Naive thymus-derived CD4-positive, alpha-beta T cell (primary cell): Measurements from ENCODE around the gene TEAD4. TPM values are rescaled to one million over a fixed set of nuclear protein-coding genes. Genes with fewer than 3 reads are reported as not detected.

ENCODE experiments used
- ATAC-seq: fragments of 150-1000 bp; cut with Tn5 transposase; 2 replicates; pipeline ENCODE4 v1.10.0; 2021; ENCODE audit warnings: mild to moderate bottlenecking, moderate library complexity
- CTCF ChIA-PET: fragments of 350-600 bp; sonication (Branson Sonifier 250); formaldehyde crosslinking; loops from one replicate; lab custom pipeline; 2021; ENCODE audit warnings: antibody characterized with exemption; lab: Charles Lee
- POLR2A ChIA-PET: fragments of 350-600 bp; sonication (Branson Sonifier 250); formaldehyde crosslinking; loops from one replicate; lab custom pipeline; 2021; ENCODE audit warnings: antibody characterized with exemption, inconsistent platforms; lab: Charles Lee
- DNase-seq, 9 donors: peaks; one replicate each; pipeline versions ENCODE4 v3.0.0 to v3.0.0-alpha.2; 2020 to 2022; ENCODE audit warnings: mixed read lengths in 1 of 9
- H3K27ac ChIP-seq: one replicate; pipeline ENCODE4 v1.7.0; 2013; ENCODE audit warnings: mild to moderate bottlenecking, low read depth, low read length, moderate library complexity
- H3K27me3 ChIP-seq, 2 donors: one replicate each; pipeline ENCODE4 v1.7.0; 2013; ENCODE audit warnings: low read length in 2 of 2, mild to moderate bottlenecking in 2 of 2, moderate library complexity in 2 of 2; ENCODE audit not compliant: control insufficient read depth in 2 of 2, insufficient read depth in 2 of 2
- H3K36me3 ChIP-seq, 3 experiments: 1 replicate in 2 of 3; 2 replicates in 1 of 3; pipeline ENCODE4 v1.7.0; 2013; ENCODE audit warnings: low read length in 3 of 3, mild to moderate bottlenecking in 3 of 3, moderate library complexity in 1 of 3; ENCODE audit not compliant: insufficient read depth in 3 of 3, control insufficient read depth in 2 of 3
- H3K4me1 ChIP-seq, 2 donors: one replicate each; pipeline ENCODE4 v1.7.0; 2013; ENCODE audit warnings: low read length in 2 of 2, mild to moderate bottlenecking in 2 of 2, moderate library complexity in 1 of 2; ENCODE audit not compliant: control insufficient read depth in 2 of 2, insufficient read depth in 2 of 2
- H3K4me3 ChIP-seq: 2 replicates; pipeline ENCODE4 v1.7.0; 2013; ENCODE audit warnings: mild to moderate bottlenecking, low read length
- H3K9me3 ChIP-seq, 3 experiments: 1 replicate in 2 of 3; 2 replicates in 1 of 3; pipeline ENCODE4 v1.7.0; 2013; ENCODE audit warnings: low read length in 3 of 3; ENCODE audit not compliant: control insufficient read depth in 2 of 3
- H3K27ac Mint-ChIP-seq, 9 donors: one replicate each; pipeline ENCODE4 v1.8.0; 2020 to 2022; ENCODE audit warnings: mixed read lengths in 9 of 9, mild to moderate bottlenecking in 8 of 9, moderate library complexity in 5 of 9, inconsistent platforms in 2 of 9
- H3K27me3 Mint-ChIP-seq, 5 donors: one replicate each; pipeline ENCODE4 v1.8.0; 2021 to 2022; ENCODE audit warnings: mixed read lengths in 5 of 5, mild to moderate bottlenecking in 1 of 5
- H3K36me3 Mint-ChIP-seq, 5 donors: one replicate each; pipeline ENCODE4 v1.8.0; 2020 to 2022; ENCODE audit warnings: mixed read lengths in 5 of 5, mild to moderate bottlenecking in 3 of 5, inconsistent platforms in 1 of 5
- H3K4me1 Mint-ChIP-seq, 7 donors: one replicate each; pipeline ENCODE4 v1.8.0; 2020 to 2022; ENCODE audit warnings: mixed read lengths in 7 of 7, mild to moderate bottlenecking in 3 of 7, inconsistent platforms in 1 of 7
- H3K4me3 Mint-ChIP-seq, 10 donors: one replicate each; pipeline ENCODE4 v1.8.0; 2020 to 2022; ENCODE audit warnings: mild to moderate bottlenecking in 10 of 10, mixed read lengths in 10 of 10, moderate library complexity in 6 of 10, inconsistent platforms in 2 of 10
- H3K9me3 Mint-ChIP-seq, 11 donors: one replicate each; pipeline ENCODE4 v1.8.0; 2020 to 2022; ENCODE audit warnings: mixed read lengths in 11 of 11, mild to moderate bottlenecking in 4 of 11, inconsistent platforms in 1 of 11, moderate library complexity in 1 of 11
- intact Hi-C, 2 donors: fragments of 100-400 bp; cut with micrococcal nuclease; formaldehyde crosslinking; loops; one replicate each; pipeline ENCODE4 v1.15.1; 2023
- polyA plus RNA-seq, 2 donors: library from polyadenylated mRNA; unstranded; fragments of 300-500 nt; fragmentation: Illumina TruSeq; gene quantifications; one replicate each; pipeline ENCODE4 v1.2.3, GENCODE V29; 2021
- total RNA-seq, 6 experiments: library from RNA in 5 of 6; stranded (reverse) in 5 of 6; gene quantifications; 1 replicate in 5 of 6; 2 replicates in 1 of 6; pipeline ENCODE4 v1.2.3 and lab custom pipeline; 2021 to 2026

Gene TEAD4
- total and polyA plus RNA-seq, 7 experiments from 2014 or later = 1.8 TPM; not detected in 6

GRCh38 chr12:3018284-3019004, 59.2 kb downstream of the TEAD4 start:
- H3K4me1 Mint-ChIP-seq = peaks cover 0 to 4% (median 0%) of the 10 kb centered on the region in 7 donors
- no peaks in the 10 kb centered on the region for H3K36me3 ChIP-seq
- no peak overlapping the region for H3K4me3 Mint-ChIP-seq
- H3K9me3 ChIP-seq = no peaks in the 10 kb centered on the region
- no peak for ATAC-seq
- no peaks in the 10 kb centered on the region for H3K27me3 ChIP-seq
- H3K36me3 Mint-ChIP-seq = no peaks in the 10 kb centered on the region
- no peak for DNase-seq
- intact Hi-C loops = no loop called here
- H3K4me3 ChIP-seq = no peak overlapping the region
- peaks cover 0 to 2% (median 0%) of the 10 kb centered on the region in 11 donors for H3K9me3 Mint-ChIP-seq
- H3K27ac Mint-ChIP-seq = no peak overlapping the region
- ChIA-PET POLR2A (no interaction called here), CTCF (no interaction called here)
- peaks cover 0 to 9% (median 0%) of the 10 kb centered on the region in 5 donors for H3K27me3 Mint-ChIP-seq
- no peaks in the 10 kb centered on the region for H3K4me1 ChIP-seq
- H3K27ac ChIP-seq = no peak overlapping the region

- H3K27me3 Mint-ChIP-seq = peaks cover 0 to 9% (median 0%) of the 10 kb centered on the region in 5 donors
- intact Hi-C loops = no loop called here
- CTCF ChIA-PET = no interaction called here
- no peak overlapping the region for H3K27ac ChIP-seq
- no peak overlapping the region for H3K4me3 ChIP-seq
- POLR2A ChIA-PET = no interaction called here
- no peaks in the 10 kb centered on the region for H3K36me3 Mint-ChIP-seq
- no peaks in the 10 kb centered on the region for H3K36me3 ChIP-seq
- peaks cover 0 to 2% (median 0%) of the 10 kb centered on the region in 11 donors for H3K9me3 Mint-ChIP-seq
- no peaks in the 10 kb centered on the region for H3K9me3 ChIP-seq
- peaks cover 0 to 4% (median 0%) of the 10 kb centered on the region in 7 donors for H3K4me1 Mint-ChIP-seq
- H3K4me1 ChIP-seq = no peaks in the 10 kb centered on the region
- ATAC-seq (no peak), DNase-seq (no peak)
- no peaks in the 10 kb centered on the region for H3K27me3 ChIP-seq
- H3K4me3 Mint-ChIP-seq = no peak overlapping the region
- H3K27ac Mint-ChIP-seq = no peak overlapping the region
These were observed 59.9 kb downstream of the TEAD4 start for GRCh38 chr12:3019005-3019680.

- Histone ChIP-seq H3K4me1 (no peaks in the 10 kb centered on the region), H3K9me3 (no peaks in the 10 kb centered on the region), H3K4me3 (no peak overlapping the region), H3K27me3 (no peaks in the 10 kb centered on the region), H3K36me3 (no peaks in the 10 kb centered on the region), H3K27ac (no peak overlapping the region)
- peaks cover 0 to 2% (median 0%) of the 10 kb centered on the region in 11 donors for H3K9me3 Mint-ChIP-seq
- no peaks in the 10 kb centered on the region for H3K36me3 Mint-ChIP-seq
- no peak overlapping the region for H3K27ac Mint-ChIP-seq
- ATAC-seq (no peak), DNase-seq (no peak)
- H3K4me3 Mint-ChIP-seq = no peak overlapping the region
- no peaks in the 10 kb centered on the region for H3K4me1 Mint-ChIP-seq
- peaks cover 0 to 7% (median 0%) of the 10 kb centered on the region in 5 donors for H3K27me3 Mint-ChIP-seq
- CTCF ChIA-PET = no interaction called here
- POLR2A ChIA-PET = no interaction called here
- intact Hi-C loops = no loop called here
These were observed 61.2 kb downstream of the TEAD4 start for GRCh38 chr12:3020399-3020798.

- no peak for ATAC-seq
- ChIA-PET POLR2A (no interaction called here), CTCF (no interaction called here)
- Histone ChIP-seq H3K27ac (no peak overlapping the region), H3K4me1 (no peaks in the 10 kb centered on the region), H3K9me3 (no peaks in the 10 kb centered on the region), H3K4me3 (no peak overlapping the region), H3K36me3 (no peaks in the 10 kb centered on the region), H3K27me3 (no peaks in the 10 kb centered on the region)
- Mint-ChIP-seq H3K9me3 (peaks cover 0 to 2% (median 0%) of the 10 kb centered on the region in 11 donors), H3K27ac (no peak overlapping the region), H3K4me3 (no peak overlapping the region), H3K4me1 (no peaks in the 10 kb centered on the region), H3K36me3 (no peaks in the 10 kb centered on the region), H3K27me3 (peaks cover 0 to 5% (median 0%) of the 10 kb centered on the region in 5 donors)
- intact Hi-C loops = no loop called here
- no peak for DNase-seq
These were observed 61.7 kb downstream of the TEAD4 start for GRCh38 chr12:3020850-3021435.

GRCh38 chr12:3022411-3022810, 63.2 kb downstream of the TEAD4 start:
- Histone ChIP-seq H3K27me3 (no peaks in the 10 kb centered on the region), H3K36me3 (no peaks in the 10 kb centered on the region), H3K4me3 (no peak overlapping the region), H3K9me3 (no peaks in the 10 kb centered on the region), H3K27ac (no peak overlapping the region), H3K4me1 (no peaks in the 10 kb centered on the region)
- H3K4me1 Mint-ChIP-seq = no peaks in the 10 kb centered on the region
- ChIA-PET CTCF (no interaction called here), POLR2A (no interaction called here)
- no peaks in the 10 kb centered on the region for H3K27me3 Mint-ChIP-seq
- ATAC-seq (no peak), DNase-seq (no peak)
- no peak overlapping the region for H3K4me3 Mint-ChIP-seq
- no peak overlapping the region for H3K27ac Mint-ChIP-seq
- no peaks in the 10 kb centered on the region for H3K36me3 Mint-ChIP-seq
- intact Hi-C loops = no loop called here
- H3K9me3 Mint-ChIP-seq = peaks cover 0 to 2% (median 0%) of the 10 kb centered on the region in 11 donors

- Histone ChIP-seq H3K9me3 (no peaks in the 10 kb centered on the region), H3K36me3 (no peaks in the 10 kb centered on the region), H3K27me3 (no peaks in the 10 kb centered on the region), H3K27ac (no peak overlapping the region), H3K4me1 (no peaks in the 10 kb centered on the region), H3K4me3 (no peak overlapping the region)
- Mint-ChIP-seq H3K36me3 (no peaks in the 10 kb centered on the region), H3K9me3 (peaks cover 0 to 2% (median 0%) of the 10 kb centered on the region in 11 donors), H3K27ac (no peak overlapping the region), H3K4me3 (no peak overlapping the region), H3K27me3 (no peaks in the 10 kb centered on the region), H3K4me1 (no peaks in the 10 kb centered on the region)
- POLR2A ChIA-PET = no interaction called here
- CTCF ChIA-PET = interaction anchor here (0.7 kb wide), 1 partner anchor 207 kb away, joined by 4 read pairs; no protein-coding TSS in a partner anchor
- DNase-seq (no peak), ATAC-seq (no peak)
- intact Hi-C loops = no loop called here
These were observed 63.8 kb downstream of the TEAD4 start for GRCh38 chr12:3022961-3023360.
